Gastroesophageal sphincter (tissue), 3 donors: Measurements from ENCODE around the gene TBC1D14.

Experiments
- CTCF ChIP-seq, 4 experiments: fragments of 200-600 bp in 2 of 4; fragments of 450-650 bp in 2 of 4; sonication (generic) in 1 of 4; IDR thresholded peaks; one replicate each; pipeline ENCODE4 v1.5.1; 2017 to 2019; ENCODE audit warnings: antibody characterized with exemption in 4 of 4, mild to moderate bottlenecking in 2 of 4, moderate library complexity in 2 of 4
- EP300 ChIP-seq: sonication (generic); formaldehyde crosslinking; IDR thresholded peaks from one replicate; pipeline ENCODE4 v1.6.1; 2017; ENCODE audit warnings: antibody characterized with exemption, mild to moderate bottlenecking

- TF ChIP-seq CTCF (IDR thresholded peaks at IDR 0.05) (no peak), EP300 (no peak)
Observed at GRCh38 chr4:6965329-6965728, 55.7 kb downstream of the TBC1D14 start.
